GF-D8 (cell line): ENCODE results near the gene RMND5A.

Source experiments
- DNase-seq: peaks from one replicate; lab custom pipeline; 2025; lab: John Stamatoyannopoulos, UW

RMND5A gene

GRCh38 chr2:86791573-86791972 is 71.5 kb downstream of the RMND5A start:
- DNase-seq = no peak

- DNase-seq = no peak
Measured at GRCh38 chr2:86793752-86794151, 73.7 kb downstream of the RMND5A start.

GRCh38 chr2:86794861-86795260 is 74.8 kb downstream of the RMND5A start:
- no peak for DNase-seq

- DNase-seq = no peak
Measured at GRCh38 chr2:86800856-86801567, 80.9 kb downstream of the RMND5A start.

- DNase-seq = no peak
Measured at GRCh38 chr2:86806059-86806857, 86.2 kb downstream of the RMND5A start.

GRCh38 chr2:86807133-86807467 is 87.0 kb downstream of the RMND5A start:
- DNase-seq = no peak

GRCh38 chr2:86807468-86808275 is 87.6 kb downstream of the RMND5A start:
- no peak for DNase-seq

- DNase-seq = peak; percentile 56
Measured at GRCh38 chr2:86808315-86809161, 88.4 kb downstream of the RMND5A start.

GRCh38 chr2:86809481-86810121 is 89.5 kb downstream of the RMND5A start:
- DNase-seq = no peak

GRCh38 chr2:86815611-86816010 is 95.5 kb downstream of the RMND5A start:
- no peak for DNase-seq

- no peak for DNase-seq
Measured at GRCh38 chr2:86818114-86818801, 98.2 kb downstream of the RMND5A start.

GRCh38 chr2:86818957-86819356 is 98.9 kb downstream of the RMND5A start:
- no peak for DNase-seq

- DNase-seq = no peak
Measured at GRCh38 chr2:86821306-86821705, 101.2 kb downstream of the RMND5A start.

GRCh38 chr2:86821842-86822241 is 101.8 kb downstream of the RMND5A start:
- DNase-seq = no peak

- DNase-seq = no peak
Measured at GRCh38 chr2:86822668-86823345, 102.7 kb downstream of the RMND5A start.

GRCh38 chr2:86825036-86825692 is 105.1 kb downstream of the RMND5A start:
- DNase-seq = no peak

GRCh38 chr2:86825693-86826381 is 105.7 kb downstream of the RMND5A start:
- no peak for DNase-seq

GRCh38 chr2:86826951-86827350 is 106.9 kb downstream of the RMND5A start:
- DNase-seq = no peak
